Measurements from ENCODE around the gene TLR10. TPM values are rescaled to one million over a fixed set of nuclear protein-coding genes. Genes with fewer than 3 reads are reported as not detected.
A peak's percentile ranks its signal among the peaks of the same experiment; 100 is the strongest.

The TLR10 gene
- total RNA-seq, 2 donors from 2014 or later = not detected

DNA sequence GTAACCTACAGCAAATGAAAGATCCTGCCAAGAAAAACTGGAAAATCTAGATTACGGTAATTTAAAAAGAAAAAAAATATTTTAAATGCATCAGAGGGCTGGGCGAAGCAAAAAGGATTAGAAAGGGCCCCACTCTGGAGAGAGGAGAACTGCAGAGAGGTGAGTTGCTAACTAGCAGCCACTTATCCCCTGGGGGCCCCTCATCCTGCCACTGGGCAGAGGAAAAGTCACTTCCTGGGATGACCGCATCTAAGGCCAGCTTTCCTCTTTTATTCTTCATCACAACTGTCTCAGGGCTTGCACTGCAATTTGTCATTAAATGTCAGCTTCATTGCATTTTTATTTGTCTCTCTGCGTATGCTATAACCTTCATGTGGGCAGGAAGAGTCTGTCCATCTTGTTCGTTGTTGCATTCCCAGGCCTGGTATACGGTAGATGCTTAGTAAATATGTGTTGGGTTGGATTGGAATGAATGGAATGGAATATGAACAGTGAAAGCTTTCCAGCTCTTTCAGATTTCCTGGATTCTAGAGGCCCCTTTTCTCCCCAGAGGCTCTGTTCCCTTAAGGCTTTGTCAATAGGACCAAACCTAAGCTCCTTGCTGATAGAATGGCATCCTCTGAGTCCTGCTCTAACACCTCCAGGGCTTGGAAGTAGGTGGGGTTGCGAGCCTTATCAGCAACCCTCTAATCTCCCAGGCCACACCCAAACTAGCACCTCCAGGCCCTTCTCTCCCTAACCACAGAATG lies 58.9 kb downstream of the TLR10 start:
- Histone ChIP-seq H3K36me3 (ENCODE audit: control insufficient read depth, insufficient read depth, low read length) (no peaks in the 10 kb centered on the region), H3K9ac (ENCODE audit: extremely low read depth, low read length, poor library complexity, severe bottlenecking) (peak overlapping the region; percentile 13), H3K4me3 (ENCODE audit: low read length) (peak overlapping the region; percentile 39), H3K4me1 (ENCODE audit: control insufficient read depth, insufficient read depth, low read length) (peaks cover 2% of the 10 kb centered on the region), H3K9me3 (ENCODE audit: control insufficient read depth, low read length) (no peaks in the 10 kb centered on the region), H3K27me3 (ENCODE audit: control insufficient read depth, insufficient read depth, low read length, poor library complexity, severe bottlenecking) (no peaks in the 10 kb centered on the region), H3K27ac (ENCODE audit: low read depth, low read length) (no peak overlapping the region)
- H3K27ac Mint-ChIP-seq = peak overlapping the region; percentile 73
- H3K4me3 Mint-ChIP-seq = no peak overlapping the region
- no peaks in the 10 kb centered on the region for H3K9me3 Mint-ChIP-seq
- peaks cover 40% of the 10 kb centered on the region for H3K4me1 Mint-ChIP-seq
- H3K36me3 Mint-ChIP-seq (ENCODE audit: low read depth) = no peaks in the 10 kb centered on the region
- WGBS, 2 experiments (ENCODE audit: insufficient coverage in 1 of 2, insufficient read length in 1 of 2) = 78 to 83% methylated on average over 5 to 7 of the region's 7 CpGs
- no peaks in the 10 kb centered on the region for H3K27me3 Mint-ChIP-seq (ENCODE audit: insufficient read depth)
- TF ChIP-seq, protein P1, sequence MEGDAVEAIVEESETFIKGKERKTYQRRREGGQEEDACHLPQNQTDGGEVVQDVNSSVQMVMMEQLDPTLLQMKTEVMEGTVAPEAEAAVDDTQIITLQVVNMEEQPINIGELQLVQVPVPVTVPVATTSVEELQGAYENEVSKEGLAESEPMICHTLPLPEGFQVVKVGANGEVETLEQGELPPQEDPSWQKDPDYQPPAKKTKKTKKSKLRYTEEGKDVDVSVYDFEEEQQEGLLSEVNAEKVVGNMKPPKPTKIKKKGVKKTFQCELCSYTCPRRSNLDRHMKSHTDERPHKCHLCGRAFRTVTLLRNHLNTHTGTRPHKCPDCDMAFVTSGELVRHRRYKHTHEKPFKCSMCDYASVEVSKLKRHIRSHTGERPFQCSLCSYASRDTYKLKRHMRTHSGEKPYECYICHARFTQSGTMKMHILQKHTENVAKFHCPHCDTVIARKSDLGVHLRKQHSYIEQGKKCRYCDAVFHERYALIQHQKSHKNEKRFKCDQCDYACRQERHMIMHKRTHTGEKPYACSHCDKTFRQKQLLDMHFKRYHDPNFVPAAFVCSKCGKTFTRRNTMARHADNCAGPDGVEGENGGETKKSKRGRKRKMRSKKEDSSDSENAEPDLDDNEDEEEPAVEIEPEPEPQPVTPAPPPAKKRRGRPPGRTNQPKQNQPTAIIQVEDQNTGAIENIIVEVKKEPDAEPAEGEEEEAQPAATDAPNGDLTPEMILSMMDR (conservative IDR thresholded peaks at IDR 0.05) = no peak
- peak; percentile 78 for DNase-seq

DNA sequence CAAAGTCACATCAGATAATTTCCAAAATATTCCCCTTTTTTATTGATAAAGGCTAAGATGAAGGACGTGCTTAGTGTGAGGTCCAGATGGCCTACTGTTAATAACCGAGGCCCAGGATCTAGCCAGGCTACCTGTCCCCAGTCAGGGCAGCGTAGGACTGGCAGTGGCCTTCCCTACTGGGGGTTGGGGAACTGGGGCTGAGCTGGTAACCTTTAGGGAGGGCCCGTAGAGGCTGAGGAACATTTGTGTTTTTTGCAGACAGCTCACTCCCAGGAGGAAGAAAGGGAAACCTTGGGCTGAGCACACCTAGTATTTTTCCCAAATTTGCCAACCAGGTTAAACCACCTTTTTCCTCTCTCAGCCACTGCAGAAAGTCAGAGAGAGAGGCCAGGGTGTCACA lies 59.7 kb downstream of the TLR10 start:
- TF ChIP-seq, protein P1 (conservative IDR thresholded peaks at IDR 0.05) = no peak
- WGBS, 2 experiments (ENCODE audit: insufficient coverage in 1 of 2, insufficient read length in 1 of 2) = 71 to 93% methylated on average over 3 to 4 of the region's 4 CpGs
- no peaks in the 10 kb centered on the region for H3K27me3 Mint-ChIP-seq (ENCODE audit: insufficient read depth)

More for the DNA sequence above, 59.7 kb downstream of the TLR10 start:
- no peak overlapping the region for H3K4me3 Mint-ChIP-seq
- peaks cover 32% of the 10 kb centered on the region for H3K4me1 Mint-ChIP-seq
- H3K27ac ChIP-seq (ENCODE audit: low read depth, low read length) = no peak overlapping the region
- peaks cover 2% of the 10 kb centered on the region for H3K4me1 ChIP-seq (ENCODE audit: control insufficient read depth, insufficient read depth, low read length)
- H3K9me3 Mint-ChIP-seq = no peaks in the 10 kb centered on the region
- H3K27ac Mint-ChIP-seq = no peak overlapping the region
- no peak overlapping the region for H3K9ac ChIP-seq (ENCODE audit: extremely low read depth, low read length, poor library complexity, severe bottlenecking)
- H3K36me3 ChIP-seq (ENCODE audit: control insufficient read depth, insufficient read depth, low read length) = no peaks in the 10 kb centered on the region
- no peaks in the 10 kb centered on the region for H3K9me3 ChIP-seq (ENCODE audit: control insufficient read depth, low read length)
- H3K36me3 Mint-ChIP-seq (ENCODE audit: low read depth) = no peaks in the 10 kb centered on the region
- DNase-seq = no peak
- no peaks in the 10 kb centered on the region for H3K27me3 ChIP-seq (ENCODE audit: control insufficient read depth, insufficient read depth, low read length, poor library complexity, severe bottlenecking)
- no peak overlapping the region for H3K4me3 ChIP-seq (ENCODE audit: low read length)

Other genes starting within 250 kb of the TLR10 start
- gene KLF3, start 118.8 kb downstream of the TLR10 start, total RNA-seq = 10 to 100 TPM; 20.7 to 28.2 TPM
- gene TLR1, start 21.8 kb upstream of the TLR10 start, total RNA-seq = under 1 TPM in 1 of 2 donors, not detected in 1; 0.09 TPM
- under 1 TPM; 0.13 to 0.53 TPM for gene TLR6, start 73.8 kb upstream of the TLR10 start, total RNA-seq
- gene FAM114A1, start 84.8 kb upstream of the TLR10 start, total RNA-seq = 10 to 100 TPM; 19.3 to 39.3 TPM
- not detected for gene TMEM156, start 249.4 kb upstream of the TLR10 start, total RNA-seq